ENCODE data around the gene ZMYND19.
A peak's percentile ranks its signal among the peaks of the same experiment; 100 is the strongest.
"Not testable (repeated sequence)": the region's sequence is repeated elsewhere in the genome, so short reads cannot be mapped to it uniquely, and the experiment has no call there.

ZMYND19 gene

DNA sequence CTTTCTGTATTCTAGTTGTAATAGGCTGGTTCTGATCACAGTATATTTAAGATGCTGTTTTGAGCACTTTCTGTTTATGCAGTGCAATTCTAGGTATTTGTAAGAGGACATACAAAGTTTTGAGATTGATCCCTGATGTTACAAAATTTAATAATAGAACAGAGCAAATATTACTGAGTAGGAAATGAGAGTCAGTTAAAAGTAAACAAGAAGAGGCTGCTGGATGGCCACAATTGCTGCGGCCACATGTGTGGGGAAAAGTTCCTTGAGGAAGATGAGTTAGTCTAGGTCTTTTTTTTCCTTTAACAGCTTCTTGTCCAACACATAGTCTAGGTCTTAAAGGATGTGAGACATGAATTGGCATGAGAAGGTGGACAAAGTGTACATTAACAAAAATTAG is 39.8 kb upstream of the ZMYND19 start (continued):
- TF ChIP-seq ZNF274 (IDR thresholded peaks at IDR 0.05; ENCODE audit: low read length) (no peak), ZNF274 (tag by site-specific recombination; IDR thresholded peaks at IDR 0.05; ENCODE audit: borderline replicate concordance) (no peak), BCL11B (tag by site-specific recombination; IDR thresholded peaks at IDR 0.05; ENCODE audit: low read depth) (no peak), ZNF140 (tag by site-specific recombination; IDR thresholded peaks at IDR 0.05) (no peak), REPIN1 (tag by site-specific recombination; IDR thresholded peaks at IDR 0.05; ENCODE audit: low read depth) (no peak), ZFP69B (tag by site-specific recombination; IDR thresholded peaks at IDR 0.05) (no peak)
- TF ChIP-seq, protein P1, sequence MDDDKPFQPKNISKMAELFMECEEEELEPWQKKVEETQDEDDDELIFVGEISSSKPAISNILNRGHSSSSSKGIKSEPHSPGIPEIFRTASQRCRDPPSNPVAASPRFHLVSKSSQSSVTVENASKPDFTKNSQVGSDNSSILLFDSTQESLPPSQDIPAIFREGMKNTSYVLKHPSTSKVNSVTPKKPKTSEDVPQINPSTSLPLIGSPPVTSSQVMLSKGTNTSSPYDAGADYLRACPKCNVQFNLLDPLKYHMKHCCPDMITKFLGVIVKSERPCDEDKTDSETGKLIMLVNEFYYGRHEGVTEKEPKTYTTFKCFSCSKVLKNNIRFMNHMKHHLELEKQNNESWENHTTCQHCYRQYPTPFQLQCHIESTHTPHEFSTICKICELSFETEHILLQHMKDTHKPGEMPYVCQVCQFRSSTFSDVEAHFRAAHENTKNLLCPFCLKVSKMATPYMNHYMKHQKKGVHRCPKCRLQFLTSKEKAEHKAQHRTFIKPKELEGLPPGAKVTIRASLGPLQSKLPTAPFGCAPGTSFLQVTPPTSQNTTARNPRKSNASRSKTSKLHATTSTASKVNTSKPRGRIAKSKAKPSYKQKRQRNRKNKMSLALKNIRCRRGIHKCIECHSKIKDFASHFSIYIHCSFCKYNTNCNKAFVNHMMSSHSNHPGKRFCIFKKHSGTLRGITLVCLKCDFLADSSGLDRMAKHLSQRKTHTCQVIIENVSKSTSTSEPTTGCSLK (tag by site-specific recombination; IDR thresholded peaks at IDR 0.05) = no peak

DNA sequence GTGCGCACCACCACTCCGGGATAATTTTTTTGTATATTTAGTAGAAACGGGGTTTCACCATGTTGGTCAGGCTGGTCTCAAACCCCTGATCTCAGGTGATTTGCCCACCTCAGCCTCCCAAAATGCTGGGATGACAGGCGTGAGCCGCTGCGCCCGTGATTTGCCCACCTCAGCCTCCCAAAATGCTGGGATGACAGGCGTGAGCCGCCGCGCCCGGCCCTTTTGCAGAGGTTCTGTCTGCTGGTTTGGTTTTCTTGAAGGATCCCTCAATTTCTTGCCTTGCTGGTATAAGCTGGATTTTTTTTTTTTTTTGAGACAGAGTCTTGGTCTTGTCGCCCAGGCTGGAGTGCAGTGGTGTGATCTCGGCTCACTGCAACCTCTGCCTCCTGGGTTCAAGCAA is 37.1 kb upstream of the ZMYND19 start:
- H3K4me3 ChIP-seq (ENCODE audit: low read depth, low read length); H3K4me1 ChIP-seq (ENCODE audit: control insufficient read depth, insufficient read depth, low read length); H3K36me3 ChIP-seq (ENCODE audit: control insufficient read depth in 2 of 2, insufficient read depth in 1 of 2, low read length in 2 of 2); H3K9me3 ChIP-seq (ENCODE audit: control insufficient read depth, insufficient read depth, low read depth, low read length); CTCF ChIA-PET; H3K27ac ChIP-seq (ENCODE audit: extremely low read depth, low read depth, low read length): not testable (repeated sequence)
- POLR2A ChIA-PET = interaction anchor here (1.5 kb wide), 1 partner anchor 36 kb away, joined by 3 read pairs; no protein-coding TSS in a partner anchor

DNA sequence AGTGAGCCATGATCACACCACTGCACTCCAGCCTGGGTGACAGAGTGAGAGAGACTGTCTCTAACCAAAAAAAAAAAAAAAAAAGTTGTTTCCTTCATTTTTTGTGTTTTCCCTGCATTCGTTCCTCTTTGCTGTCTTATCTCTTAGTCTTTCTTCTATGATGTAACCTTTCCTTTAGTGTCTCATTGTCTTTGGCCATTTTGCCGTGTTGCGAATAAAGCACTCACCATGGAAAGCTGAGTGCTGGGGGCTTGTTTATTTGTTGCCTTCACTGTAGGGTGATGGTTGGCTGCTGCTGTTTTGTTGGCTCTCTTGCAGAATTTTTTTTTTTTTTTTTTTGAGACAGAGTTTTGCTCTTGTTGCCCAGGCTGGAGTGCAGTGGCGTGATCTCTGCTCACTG is 36.2 kb upstream of the ZMYND19 start:
- ChIA-PET POLR2A (interaction anchor here (1.5 kb wide), 1 partner anchor 35 kb away, joined by 3 read pairs; no protein-coding TSS in a partner anchor), CTCF (interaction anchor here (0.6 kb wide), 1 partner anchor 59 kb away, joined by 4 read pairs; no protein-coding TSS in a partner anchor)
- no peaks in the 10 kb centered on the region for H3K9me3 ChIP-seq (ENCODE audit: control insufficient read depth, insufficient read depth, low read depth, low read length)
- TF ChIP-seq, protein P2, sequence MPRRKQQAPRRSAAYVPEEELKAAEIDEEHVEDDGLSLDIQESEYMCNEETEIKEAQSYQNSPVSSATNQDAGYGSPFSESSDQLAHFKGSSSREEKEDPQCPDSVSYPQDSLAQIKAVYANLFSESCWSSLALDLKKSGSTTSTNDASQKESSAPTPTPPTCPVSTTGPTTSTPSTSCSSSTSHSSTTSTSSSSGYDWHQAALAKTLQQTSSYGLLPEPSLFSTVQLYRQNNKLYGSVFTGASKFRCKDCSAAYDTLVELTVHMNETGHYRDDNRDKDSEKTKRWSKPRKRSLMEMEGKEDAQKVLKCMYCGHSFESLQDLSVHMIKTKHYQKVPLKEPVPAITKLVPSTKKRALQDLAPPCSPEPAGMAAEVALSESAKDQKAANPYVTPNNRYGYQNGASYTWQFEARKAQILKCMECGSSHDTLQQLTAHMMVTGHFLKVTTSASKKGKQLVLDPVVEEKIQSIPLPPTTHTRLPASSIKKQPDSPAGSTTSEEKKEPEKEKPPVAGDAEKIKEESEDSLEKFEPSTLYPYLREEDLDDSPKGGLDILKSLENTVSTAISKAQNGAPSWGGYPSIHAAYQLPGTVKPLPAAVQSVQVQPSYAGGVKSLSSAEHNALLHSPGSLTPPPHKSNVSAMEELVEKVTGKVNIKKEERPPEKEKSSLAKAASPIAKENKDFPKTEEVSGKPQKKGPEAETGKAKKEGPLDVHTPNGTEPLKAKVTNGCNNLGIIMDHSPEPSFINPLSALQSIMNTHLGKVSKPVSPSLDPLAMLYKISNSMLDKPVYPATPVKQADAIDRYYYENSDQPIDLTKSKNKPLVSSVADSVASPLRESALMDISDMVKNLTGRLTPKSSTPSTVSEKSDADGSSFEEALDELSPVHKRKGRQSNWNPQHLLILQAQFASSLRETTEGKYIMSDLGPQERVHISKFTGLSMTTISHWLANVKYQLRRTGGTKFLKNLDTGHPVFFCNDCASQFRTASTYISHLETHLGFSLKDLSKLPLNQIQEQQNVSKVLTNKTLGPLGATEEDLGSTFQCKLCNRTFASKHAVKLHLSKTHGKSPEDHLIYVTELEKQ (tag by site-specific recombination; IDR thresholded peaks at IDR 0.05; ENCODE audit: borderline replicate concordance) = no peak
- TF ChIP-seq, protein P3, sequence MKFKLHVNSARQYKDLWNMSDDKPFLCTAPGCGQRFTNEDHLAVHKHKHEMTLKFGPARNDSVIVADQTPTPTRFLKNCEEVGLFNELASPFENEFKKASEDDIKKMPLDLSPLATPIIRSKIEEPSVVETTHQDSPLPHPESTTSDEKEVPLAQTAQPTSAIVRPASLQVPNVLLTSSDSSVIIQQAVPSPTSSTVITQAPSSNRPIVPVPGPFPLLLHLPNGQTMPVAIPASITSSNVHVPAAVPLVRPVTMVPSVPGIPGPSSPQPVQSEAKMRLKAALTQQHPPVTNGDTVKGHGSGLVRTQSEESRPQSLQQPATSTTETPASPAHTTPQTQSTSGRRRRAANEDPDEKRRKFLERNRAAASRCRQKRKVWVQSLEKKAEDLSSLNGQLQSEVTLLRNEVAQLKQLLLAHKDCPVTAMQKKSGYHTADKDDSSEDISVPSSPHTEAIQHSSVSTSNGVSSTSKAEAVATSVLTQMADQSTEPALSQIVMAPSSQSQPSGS (tag by site-specific recombination; IDR thresholded peaks at IDR 0.05; ENCODE audit: low read depth) = 0 out of 2 replicates have a peak, but pooled peaks have one; percentile 26
- peaks cover 0 to 5% of the 10 kb centered on the region in 2 experiments; a peak in 2 of 3 replicates for H3K36me3 ChIP-seq (ENCODE audit: control insufficient read depth in 2 of 2, insufficient read depth in 1 of 2, low read length in 2 of 2)
- no peak overlapping the region for H3K4me3 ChIP-seq (ENCODE audit: low read depth, low read length)
- no peak overlapping the region for H3K27ac ChIP-seq (ENCODE audit: extremely low read depth, low read depth, low read length)
- peaks cover 4% of the 10 kb centered on the region for H3K4me1 ChIP-seq (ENCODE audit: control insufficient read depth, insufficient read depth, low read length)

DNA sequence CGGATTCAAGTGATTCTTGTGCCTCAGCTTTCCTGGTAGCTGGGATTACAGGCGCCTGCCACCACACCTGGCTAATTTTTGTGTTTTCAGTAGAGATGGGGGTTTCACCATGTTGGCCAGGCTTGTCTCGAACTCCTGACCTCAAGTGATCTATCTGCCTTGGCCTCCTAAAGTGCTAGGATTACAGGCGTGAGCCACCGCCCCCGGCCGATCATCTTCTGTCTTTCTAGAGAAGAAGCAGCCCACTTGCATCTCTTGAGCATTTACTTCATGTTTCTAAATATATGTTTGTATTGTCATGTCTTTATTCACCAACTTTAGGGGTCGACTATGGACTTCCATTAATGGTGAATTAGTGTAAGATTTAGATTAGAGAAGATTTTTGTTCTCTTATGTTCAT is 31.9 kb upstream of the ZMYND19 start:
- H3K36me3 ChIP-seq (ENCODE audit: control insufficient read depth in 2 of 2, insufficient read depth in 1 of 2, low read length in 2 of 2) = peaks cover 0 to 11% of the 10 kb centered on the region in 2 experiments; a peak in 2 of 3 replicates
- ChIA-PET POLR2A (interaction anchor here (1.9 kb wide), 1 partner anchor 17 kb away, joined by 6 read pairs; the partner anchor contains the start of gene ARRDC1), CTCF (interaction anchor here (0.6 to 1.2 kb wide), 4 partner anchors 20 to 44 kb away, joined by 3 to 7 read pairs (median 3); no protein-coding TSS in a partner anchor)
- not testable (repeated sequence) for H3K27ac ChIP-seq (ENCODE audit: extremely low read depth, low read depth, low read length); H3K4me3 ChIP-seq (ENCODE audit: low read depth, low read length); H3K9me3 ChIP-seq (ENCODE audit: control insufficient read depth, insufficient read depth, low read depth, low read length); H3K4me1 ChIP-seq (ENCODE audit: control insufficient read depth, insufficient read depth, low read length)

Measured in HEK293 (cell line).